Smooth muscle cell (in vitro differentiated cells): ENCODE results near the gene TSSK3. TPM values are rescaled to one million over a fixed set of nuclear protein-coding genes. Genes with fewer than 3 reads are reported as not detected.

Source experiments
- DNase-seq: peaks from one replicate; lab custom pipeline; 2025; ENCODE audit not compliant: unreplicated experiment; lab: John Stamatoyannopoulos, UW
- H2AFZ ChIP-seq: fragments of 200-600 bp; sonication (generic); 2 replicates; pipeline ENCODE4 v1.6.0; 2016; ENCODE audit warnings: antibody characterized with exemption, low read depth, mild to moderate bottlenecking
- H3F3A ChIP-seq: fragments of 200-600 bp; sonication (generic); 2 replicates; pipeline ENCODE4 v1.6.0; 2017; ENCODE audit warnings: antibody characterized with exemption, low read depth
- H3K27ac ChIP-seq: fragments of 200-600 bp; sonication (generic); 2 replicates; pipeline ENCODE4 v1.5.1; 2016; ENCODE audit warnings: low read depth, mild to moderate bottlenecking
- H3K27me3 ChIP-seq: fragments of 200-600 bp; sonication (generic); 2 replicates; pipeline ENCODE4 v1.6.1; 2016; ENCODE audit warnings: low read depth, mild to moderate bottlenecking
- H3K36me3 ChIP-seq: fragments of 200-600 bp; sonication (generic); 2 replicates; pipeline ENCODE4 v1.5.1; 2016; ENCODE audit warnings: low read depth
- H3K4me1 ChIP-seq: fragments of 200-600 bp; sonication (generic); 2 replicates; pipeline ENCODE4 v1.5.1; 2016; ENCODE audit warnings: low read depth
- H3K4me2 ChIP-seq: fragments of 200-600 bp; sonication (generic); 2 replicates; pipeline ENCODE4 v1.6.0; 2016; ENCODE audit warnings: mild to moderate bottlenecking
- H3K4me3 ChIP-seq: fragments of 200-600 bp; sonication (generic); 2 replicates; pipeline ENCODE4 v1.5.1; 2016; ENCODE audit warnings: mild to moderate bottlenecking
- H3K79me2 ChIP-seq: fragments of 200-600 bp; sonication (generic); 2 replicates; pipeline ENCODE4 v1.6.0; 2016; ENCODE audit warnings: low read depth, mild to moderate bottlenecking
- H3K9ac ChIP-seq: fragments of 200-600 bp; sonication (generic); 2 replicates; pipeline ENCODE4 v1.6.0; 2016; ENCODE audit warnings: low read depth
- H3K9me3 ChIP-seq: fragments of 200-600 bp; sonication (generic); replicated peaks from 2 replicates; pipeline ENCODE4 v1.5.1; 2016; ENCODE audit warnings: low read depth
- H4K20me1 ChIP-seq: fragments of 200-600 bp; sonication (generic); 2 replicates; pipeline ENCODE4 v1.6.0; 2016; ENCODE audit warnings: low read depth
- CTCF ChIP-seq: fragments of 200-600 bp; sonication (generic); IDR thresholded peaks from 2 replicates; pipeline ENCODE4 v1.5.1; 2017; ENCODE audit warnings: borderline replicate concordance, mild to moderate bottlenecking, antibody characterized with exemption; ENCODE audit not compliant: insufficient read depth, poor library complexity, severe bottlenecking
- WGBS: methylation state at CpG from one replicate; pipeline ENCODE4 v1.1.7; 2016; ENCODE audit warnings: low lambda C conversion rate; 5-methylcytosine and 5-hydroxymethylcytosine counted together
- polyA plus RNA-seq: library from polyadenylated mRNA; unstranded; fragments of >200 nt; fragmentation: Nextera tagmentation; extraction: Ambion mirVana; gene quantifications from 2 replicates; pipeline ENCODE4 v1.2.1, GENCODE V29; 2016
- total RNA-seq: library from RNA; depleted of rRNA; stranded (reverse); fragments of >200 nt; gene quantifications from 2 replicates; pipeline ENCODE4 v1.2.3, GENCODE V29; 2014

Gene TSSK3
- total and polyA plus RNA-seq, 2 experiments from 2014 or later, result 0.31 TPM; not detected in 1

GRCh38 chr1:32405672-32406467 lies 43.5 kb downstream of the TSSK3 start:
- Histone ChIP-seq H3K36me3 (no peaks in the 10 kb centered on the region), H3K4me2 (no peak overlapping the region), H3K27ac (no peak overlapping the region), H2AFZ (no peak overlapping the region), H3K27me3 (no peaks in the 10 kb centered on the region), H3K9ac (no peak overlapping the region), H3K4me1 (no peaks in the 10 kb centered on the region), H3F3A (no peaks in the 10 kb centered on the region), H3K9me3 (no peaks in the 10 kb centered on the region), H3K79me2 (no peaks in the 10 kb centered on the region), H4K20me1 (no peaks in the 10 kb centered on the region), H3K4me3 (no peak overlapping the region)
- DNase-seq, result no peak
- TF ChIP-seq CTCF, result no peak
- 82% methylated on average over 4 of the region's 4 CpGs for WGBS

- no peak for TF ChIP-seq CTCF
- no peak for DNase-seq
- H3K9ac ChIP-seq, result no peak overlapping the region
- H3K4me1 ChIP-seq, result no peaks in the 10 kb centered on the region
- H3K27ac ChIP-seq, result no peak overlapping the region
- H3K79me2 ChIP-seq, result no peaks in the 10 kb centered on the region
- H3K9me3 ChIP-seq, result no peaks in the 10 kb centered on the region
- H4K20me1 ChIP-seq, result no peaks in the 10 kb centered on the region
- H3K4me3 ChIP-seq, result no peak overlapping the region
- H3K4me2 ChIP-seq, result no peak overlapping the region
- H2AFZ ChIP-seq, result no peak overlapping the region
- no peaks in the 10 kb centered on the region for H3K36me3 ChIP-seq
- H3K27me3 ChIP-seq, result no peaks in the 10 kb centered on the region
- no peaks in the 10 kb centered on the region for H3F3A ChIP-seq
- WGBS, result 83% methylated on average over 4 of the region's 4 CpGs
Observed at GRCh38 chr1:32406629-32407111, 44.3 kb downstream of the TSSK3 start.

GRCh38 chr1:32411261-32411660 lies 48.9 kb downstream of the TSSK3 start:
- H4K20me1 ChIP-seq, result no peaks in the 10 kb centered on the region

More at GRCh38 chr1:32411261-32411660, 48.9 kb downstream of the TSSK3 start:
- H3K4me3 ChIP-seq, result no peak overlapping the region
- no peaks in the 10 kb centered on the region for H3K79me2 ChIP-seq
- H3K4me1 ChIP-seq, result no peaks in the 10 kb centered on the region
- H3K9me3 ChIP-seq, result no peaks in the 10 kb centered on the region
- no peaks in the 10 kb centered on the region for H3K36me3 ChIP-seq
- TF ChIP-seq CTCF, result no peak
- H2AFZ ChIP-seq, result no peak overlapping the region
- H3K27ac ChIP-seq, result no peak overlapping the region
- H3K9ac ChIP-seq, result no peak overlapping the region
- H3F3A ChIP-seq, result no peaks in the 10 kb centered on the region
- no peak for DNase-seq
- H3K4me2 ChIP-seq, result no peak overlapping the region
- H3K27me3 ChIP-seq, result no peaks in the 10 kb centered on the region
